ENCODE measurements around the gene DDRGK1.
"Not testable (repeated sequence)": the region's sequence is repeated elsewhere in the genome, so short reads cannot be mapped to it uniquely, and the experiment has no call there.

DNA sequence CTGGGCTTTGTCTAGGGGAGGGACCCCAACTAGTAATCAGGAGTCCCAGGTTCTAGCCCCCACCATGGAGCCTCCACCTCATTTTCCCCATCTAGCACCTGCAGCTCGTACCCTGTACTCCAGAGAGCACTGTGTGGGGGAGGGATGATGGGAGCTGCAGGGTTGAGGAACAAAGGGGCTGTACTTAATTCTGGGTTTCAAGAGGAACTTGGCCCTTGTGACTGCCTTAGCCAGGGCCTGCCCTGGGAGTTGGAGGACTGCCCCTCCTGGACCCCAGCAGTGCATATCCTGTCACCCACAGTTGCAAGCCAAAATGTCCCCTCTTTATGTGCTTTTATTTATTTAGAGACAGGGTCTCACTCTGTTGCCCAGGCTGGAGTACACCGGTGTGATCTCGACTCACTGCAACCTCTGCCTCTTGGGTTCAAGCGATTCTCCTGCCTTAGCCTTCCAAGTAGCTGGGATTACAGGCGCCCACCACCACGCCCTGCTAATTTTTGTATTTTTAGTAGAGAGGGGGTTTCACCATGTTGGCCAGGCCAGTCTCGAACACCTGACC is 11.0 kb upstream of the DDRGK1 start:
- TF ChIP-seq CTCF (IDR thresholded peaks at IDR 0.05; ENCODE audit: low read depth, low read length, missing input control); RAD21 (IDR thresholded peaks at IDR 0.05); JUND (IDR thresholded peaks at IDR 0.05): not testable (repeated sequence)

Data from liver (tissue), 3 donors.